T-helper 2 cell treated with Interferon-gamma antibody and Interleukin-4, amounts not matched to agents 5 μg/mL and 100 μg/mL, for 36 hours (primary cell): ENCODE measurements around the gene HRC.
A peak's percentile ranks its signal among the peaks of the same experiment; 100 is the strongest.
"Not testable (repeated sequence)": the region's sequence is repeated elsewhere in the genome, so short reads cannot be mapped to it uniquely, and the experiment has no call there.

Experiments
- DNase-seq: peaks from one replicate; pipeline ENCODE4 v3.0.0; 2021; ENCODE audit warnings: low spot score
- H3K27ac Mint-ChIP-seq: one replicate; pipeline ENCODE4 v1.8.0; 2021; ENCODE audit warnings: mild to moderate bottlenecking, mixed read lengths
- H3K27me3 Mint-ChIP-seq: one replicate; pipeline ENCODE4 v1.8.0; 2021; ENCODE audit warnings: low read depth, mixed read lengths
- H3K36me3 Mint-ChIP-seq: one replicate; pipeline ENCODE4 v1.8.0; 2021; ENCODE audit warnings: low read depth, mixed read lengths
- H3K4me1 Mint-ChIP-seq: one replicate; pipeline ENCODE4 v1.8.0; 2021; ENCODE audit warnings: low read depth, mixed read lengths
- H3K4me3 Mint-ChIP-seq: one replicate; pipeline ENCODE4 v1.8.0; 2022; ENCODE audit warnings: mild to moderate bottlenecking, moderate library complexity, mixed read lengths
- H3K9me3 Mint-ChIP-seq: one replicate; pipeline ENCODE4 v1.8.0; 2021; ENCODE audit warnings: mixed read lengths

Gene HRC

DNA sequence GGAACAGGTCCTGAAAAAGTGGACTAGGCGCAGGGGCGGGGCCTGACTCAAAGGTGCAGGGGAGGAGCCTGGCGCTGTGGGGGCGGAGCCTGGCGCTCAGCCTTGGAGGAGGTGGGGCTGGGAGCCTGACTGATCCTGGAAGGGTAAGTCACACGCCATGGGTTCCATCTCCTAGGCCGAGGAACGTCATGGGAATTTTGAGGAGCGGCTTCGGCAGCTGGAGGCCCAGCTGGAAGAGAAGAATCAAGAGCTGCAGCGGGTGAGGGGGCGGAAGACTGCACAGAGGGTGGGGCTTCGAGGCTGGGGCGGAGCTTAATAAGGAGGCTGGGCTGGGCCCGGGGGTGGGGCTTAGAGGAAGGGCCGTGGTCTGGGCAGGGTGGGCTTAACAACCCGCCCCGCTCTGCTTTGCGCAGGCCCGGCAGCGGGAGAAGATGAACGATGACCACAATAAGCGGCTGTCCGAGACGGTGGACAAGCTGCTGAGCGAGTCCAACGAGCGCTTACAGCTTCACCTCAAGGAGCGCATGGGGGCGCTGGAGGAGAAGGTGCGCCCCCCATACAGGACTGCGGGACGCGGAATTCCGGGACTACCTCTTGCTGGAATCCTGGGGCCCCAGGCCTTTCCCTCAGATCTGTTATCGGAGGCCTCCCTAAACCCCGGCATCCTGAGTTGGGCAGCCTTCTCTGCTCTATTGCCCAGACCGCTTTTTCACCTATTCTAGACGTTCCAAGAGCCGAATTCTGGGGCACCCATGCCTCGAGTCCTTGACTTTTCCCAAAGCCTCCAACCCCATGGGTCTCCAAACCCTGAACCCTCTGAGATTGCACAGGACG is 21.4 kb downstream of the HRC start:
- DNase-seq, result peak; percentile 36
- Mint-ChIP-seq H3K9me3 (no peaks in the 10 kb centered on the region), H3K4me1 (peaks cover 13% of the 10 kb centered on the region), H3K27me3 (no peaks in the 10 kb centered on the region), H3K36me3 (no peaks in the 10 kb centered on the region), H3K27ac (peak overlapping the region; percentile 60), H3K4me3 (peak overlapping the region; percentile 85)

DNA sequence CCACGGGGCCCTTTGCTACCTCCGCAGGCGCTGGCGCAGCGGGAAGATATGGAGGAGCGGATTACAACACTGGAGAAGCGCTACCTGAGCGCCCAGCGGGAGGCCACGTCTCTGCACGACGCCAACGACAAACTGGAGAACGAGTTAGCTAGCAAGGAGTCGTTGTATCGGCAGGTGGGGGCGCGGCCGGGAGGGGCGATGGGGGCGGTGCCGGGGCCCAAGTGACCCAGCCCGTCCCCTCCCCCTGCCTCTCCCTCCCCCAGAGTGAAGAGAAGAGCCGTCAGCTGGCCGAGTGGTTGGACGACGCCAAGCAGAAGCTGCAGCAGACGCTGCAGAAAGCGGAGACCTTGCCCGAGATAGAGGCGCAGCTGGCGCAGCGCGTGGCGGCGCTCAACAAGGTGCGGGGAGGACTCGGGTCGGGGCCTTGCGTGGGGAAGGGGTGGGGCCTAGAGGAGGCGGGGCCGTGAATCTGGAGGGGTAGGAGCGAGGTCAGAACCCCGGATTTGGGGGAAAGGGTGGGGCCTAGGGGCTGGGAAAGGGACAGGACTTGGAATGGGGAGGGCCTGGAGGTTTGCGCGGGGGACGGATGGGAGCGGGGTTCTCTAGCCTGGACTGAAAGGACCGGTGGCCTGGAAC is 22.1 kb downstream of the HRC start:
- no peak overlapping the region for H3K27ac Mint-ChIP-seq
- peaks cover 19% of the 10 kb centered on the region for H3K4me1 Mint-ChIP-seq
- H3K27me3 Mint-ChIP-seq, result no peaks in the 10 kb centered on the region
- H3K36me3 Mint-ChIP-seq, result no peaks in the 10 kb centered on the region
- H3K4me3 Mint-ChIP-seq, result peak overlapping the region; percentile 85
- DNase-seq, result no peak
- H3K9me3 Mint-ChIP-seq, result no peaks in the 10 kb centered on the region

DNA sequence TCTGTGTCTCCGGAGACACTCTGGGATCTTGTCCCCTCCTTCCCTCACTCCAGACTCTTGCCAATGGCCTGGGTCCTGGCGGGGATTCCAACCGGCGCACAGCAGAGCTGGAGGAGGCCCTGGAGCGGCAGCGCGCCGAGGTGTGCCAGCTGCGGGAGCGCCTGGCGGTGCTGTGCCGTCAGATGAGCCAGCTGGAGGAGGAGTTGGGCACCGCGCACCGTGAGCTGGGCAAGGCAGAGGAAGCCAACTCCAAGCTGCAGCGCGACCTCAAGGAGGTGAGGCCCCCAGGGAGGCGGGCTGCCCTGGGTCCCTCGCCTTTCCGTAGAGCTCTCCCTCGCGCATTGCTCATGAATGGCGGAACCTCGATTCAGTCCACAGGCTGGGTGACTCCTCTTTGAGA is 24.9 kb downstream of the HRC start:
- DNase-seq, result no peak
- Mint-ChIP-seq H3K36me3 (no peaks in the 10 kb centered on the region), H3K4me3 (no peak overlapping the region), H3K9me3 (no peaks in the 10 kb centered on the region), H3K27me3 (no peaks in the 10 kb centered on the region), H3K4me1 (peaks cover 19% of the 10 kb centered on the region), H3K27ac (no peak overlapping the region)

DNA sequence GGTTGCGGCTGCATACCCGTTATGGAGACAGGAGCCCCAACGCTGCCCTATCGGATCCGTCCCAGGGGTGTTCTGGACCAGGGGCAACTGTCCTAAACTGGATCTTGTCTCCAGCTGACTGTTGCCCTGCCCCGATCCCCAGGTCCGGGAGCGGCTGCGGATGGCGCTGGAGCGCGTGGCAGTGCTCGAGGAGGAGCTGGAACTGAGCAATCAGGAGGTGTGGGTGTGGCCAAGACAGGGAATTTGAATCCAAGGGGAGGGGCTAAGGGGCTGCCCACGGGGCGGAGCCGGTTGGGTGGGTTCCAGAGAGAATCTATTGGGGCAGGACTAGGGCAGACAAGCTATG is 26.0 kb downstream of the HRC start:
- Mint-ChIP-seq H3K27ac (no peak overlapping the region), H3K4me3 (peak overlapping the region; percentile 36), H3K27me3 (peaks cover 2% of the 10 kb centered on the region), H3K36me3 (no peaks in the 10 kb centered on the region), H3K4me1 (peaks cover 19% of the 10 kb centered on the region), H3K9me3 (no peaks in the 10 kb centered on the region)
- no peak for DNase-seq

DNA sequence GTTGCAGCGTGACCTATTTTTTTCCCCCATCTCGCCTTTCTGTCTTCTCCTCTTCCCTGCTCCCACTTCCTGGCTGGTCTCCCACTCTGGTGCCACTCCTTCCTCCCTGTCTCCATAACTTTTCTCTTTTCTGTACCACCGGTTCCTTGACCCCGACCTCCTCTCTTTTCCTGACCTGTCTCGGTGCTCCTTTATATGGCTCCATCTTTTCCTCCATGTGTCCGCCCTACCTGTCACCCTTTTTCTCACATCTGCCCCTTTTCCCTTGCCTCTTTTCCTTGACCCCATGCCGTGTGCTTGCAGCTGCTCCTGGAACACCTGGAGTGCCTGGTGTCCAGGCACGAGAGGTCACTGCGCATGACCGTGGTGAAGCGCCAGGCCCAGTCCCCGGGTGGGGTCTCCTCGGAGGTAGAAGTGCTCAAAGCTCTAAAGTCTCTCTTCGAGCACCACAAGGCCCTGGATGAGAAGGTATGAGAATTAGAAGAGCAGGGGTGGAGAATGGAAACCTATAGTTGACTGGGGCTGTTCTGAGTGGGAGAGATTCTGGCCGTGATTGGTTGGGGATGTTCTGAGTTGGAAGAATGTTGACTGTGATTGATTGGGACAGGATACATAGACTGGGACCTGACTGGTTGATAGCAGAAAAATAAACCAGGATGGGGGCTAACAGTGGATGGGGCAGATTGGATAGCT is 26.5 kb downstream of the HRC start:
- no peaks in the 10 kb centered on the region for H3K36me3 Mint-ChIP-seq
- peaks cover 4% of the 10 kb centered on the region for H3K27me3 Mint-ChIP-seq

DNA sequence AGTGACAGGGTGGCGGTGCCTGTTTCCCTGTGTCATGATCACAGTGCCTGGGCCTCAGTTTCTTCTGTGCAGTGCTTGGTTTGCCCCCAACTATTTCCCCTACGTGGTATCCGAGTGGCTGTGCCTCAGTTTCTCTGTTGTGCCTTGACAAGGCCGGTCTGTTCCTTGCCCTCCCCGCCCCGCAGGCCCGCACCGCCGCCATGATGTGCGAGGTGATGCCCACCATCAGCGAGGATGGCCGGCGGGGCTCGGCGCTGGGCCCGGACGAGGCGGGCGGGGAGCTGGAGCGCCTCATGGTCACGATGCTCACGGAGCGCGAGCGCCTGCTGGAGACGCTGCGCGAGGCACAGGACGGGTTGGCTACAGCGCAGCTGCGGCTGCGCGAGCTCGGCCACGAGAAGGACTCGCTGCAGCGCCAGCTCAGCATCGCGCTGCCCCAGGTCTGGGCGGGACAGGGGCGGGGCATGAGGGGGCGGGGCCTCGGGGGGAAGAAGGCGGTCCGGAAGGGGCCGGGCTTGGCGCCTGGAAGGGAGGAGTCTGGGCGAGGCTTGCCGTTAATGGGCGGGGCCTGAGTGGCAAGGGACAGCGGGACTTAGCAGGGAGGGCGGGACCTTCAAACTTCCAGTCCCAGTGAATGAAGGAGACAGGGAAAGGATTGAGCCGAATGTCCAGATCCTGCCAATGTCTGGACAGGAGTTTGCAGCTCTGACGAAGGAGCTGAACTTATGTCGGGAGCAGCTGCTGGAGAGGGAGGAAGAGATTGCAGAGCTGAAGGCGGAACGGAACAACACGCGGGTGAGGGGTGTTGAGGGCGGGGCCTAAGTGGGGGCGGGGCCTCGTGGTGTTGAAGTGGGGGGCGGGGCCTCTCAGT is 27.3 kb downstream of the HRC start:
- no peaks in the 10 kb centered on the region for H3K36me3 Mint-ChIP-seq
- H3K4me1 Mint-ChIP-seq, result peaks cover 14% of the 10 kb centered on the region
- H3K27me3 Mint-ChIP-seq, result peaks cover 9% of the 10 kb centered on the region
- peak; percentile 89 for DNase-seq
- peak overlapping the region; percentile 93 for H3K27ac Mint-ChIP-seq
- H3K4me3 Mint-ChIP-seq, result peak overlapping the region; percentile 97
- H3K9me3 Mint-ChIP-seq, result no peaks in the 10 kb centered on the region

More for the DNA sequence above, 26.5 kb downstream of the HRC start:
- DNase-seq, result no peak
- peak overlapping the region; percentile 97 for H3K4me3 Mint-ChIP-seq
- H3K4me1 Mint-ChIP-seq, result peaks cover 17% of the 10 kb centered on the region
- H3K27ac Mint-ChIP-seq, result peak overlapping the region; percentile 58
- no peaks in the 10 kb centered on the region for H3K9me3 Mint-ChIP-seq

DNA sequence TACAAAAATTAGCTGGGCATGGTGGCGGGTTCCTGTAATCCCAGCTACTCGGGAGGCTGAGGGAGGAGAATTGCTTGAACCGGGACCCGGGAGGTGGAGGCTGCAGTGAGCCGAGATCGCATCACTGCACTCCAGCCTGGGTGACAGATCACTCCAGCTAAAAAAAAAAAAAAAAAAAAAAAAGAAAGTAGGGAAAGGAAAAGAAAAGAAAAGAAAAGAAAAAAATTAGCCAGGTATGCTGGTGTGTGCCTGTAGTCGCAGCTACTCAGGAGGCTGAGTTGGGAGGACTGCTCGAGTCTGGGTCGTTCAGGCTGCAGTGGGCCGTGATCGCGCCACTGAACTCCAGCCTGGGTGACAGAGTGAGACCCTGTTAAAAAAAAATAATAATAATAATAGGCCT is 28.0 kb downstream of the HRC start:
- not testable (repeated sequence) for H3K36me3 Mint-ChIP-seq, H3K4me3 Mint-ChIP-seq, DNase-seq, H3K9me3 Mint-ChIP-seq, H3K27ac Mint-ChIP-seq
- H3K4me1 Mint-ChIP-seq, result peaks cover 13% of the 10 kb centered on the region
- peaks cover 12% of the 10 kb centered on the region for H3K27me3 Mint-ChIP-seq

DNA sequence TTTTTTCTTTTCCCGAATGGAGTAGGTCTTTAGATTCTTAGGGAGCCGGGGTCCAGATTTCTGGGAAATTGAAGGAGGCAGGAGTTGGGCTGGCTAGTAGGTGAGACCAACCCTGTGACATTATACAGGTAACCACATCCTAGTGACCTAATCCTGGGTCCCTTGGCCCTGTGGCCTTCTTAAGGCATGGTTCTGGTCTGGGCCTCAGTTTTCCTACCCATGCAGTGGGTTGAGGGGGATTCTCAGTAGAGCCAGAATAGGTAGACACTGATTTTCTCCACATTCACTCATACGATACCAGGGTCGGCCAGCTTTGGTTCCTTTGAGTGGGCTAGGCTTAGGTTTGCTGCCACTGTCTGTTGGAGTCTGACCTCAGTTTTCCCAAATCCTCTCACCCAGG is 28.6 kb downstream of the HRC start:
- H3K4me3 Mint-ChIP-seq, result no peak overlapping the region
- H3K27me3 Mint-ChIP-seq, result peaks cover 14% of the 10 kb centered on the region

DNA sequence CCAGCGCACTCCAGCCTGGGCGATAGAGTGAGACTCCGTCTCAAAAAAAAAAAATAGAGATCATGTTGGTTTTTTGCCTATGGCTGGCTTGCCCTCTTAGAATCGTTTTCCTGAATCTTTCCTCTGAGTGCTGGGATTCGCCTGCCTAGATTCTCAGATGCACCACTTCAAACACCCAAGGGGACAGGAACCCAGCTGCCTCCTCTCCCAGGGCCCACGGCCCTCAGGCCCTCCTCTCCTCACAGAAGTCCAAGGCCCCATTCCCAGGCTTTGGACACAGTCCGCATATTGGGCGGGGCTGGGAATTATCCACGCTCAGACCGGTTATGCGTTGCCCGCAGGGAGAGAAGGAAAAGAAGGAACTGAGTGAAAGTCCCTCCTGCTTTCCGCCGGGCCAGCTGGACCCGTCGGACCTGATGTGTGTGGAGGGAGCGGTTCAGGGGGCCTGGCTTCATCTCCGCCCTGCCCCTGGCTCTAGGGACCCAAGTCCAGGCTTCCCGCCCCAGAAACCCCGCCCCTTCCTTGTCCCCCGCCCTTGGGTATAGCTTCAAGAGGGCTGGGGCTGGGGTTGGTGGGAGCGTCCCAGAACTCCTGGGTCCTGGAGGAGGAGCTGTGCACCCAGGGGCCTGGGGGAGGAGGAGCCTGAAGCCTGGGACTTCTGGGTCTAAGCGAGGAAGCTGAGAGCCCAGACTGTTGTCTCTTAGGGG is 30.0 kb downstream of the HRC start:
- H3K27ac Mint-ChIP-seq, result no peak overlapping the region
- H3K4me3 Mint-ChIP-seq, result no peak overlapping the region
- H3K9me3 Mint-ChIP-seq, result no peaks in the 10 kb centered on the region
- peaks cover 23% of the 10 kb centered on the region for H3K27me3 Mint-ChIP-seq
- H3K4me1 Mint-ChIP-seq, result peaks cover 19% of the 10 kb centered on the region
- H3K36me3 Mint-ChIP-seq, result peaks cover 2% of the 10 kb centered on the region
- DNase-seq, result no peak

More for the DNA sequence above, 28.6 kb downstream of the HRC start:
- Mint-ChIP-seq H3K4me1 (peaks cover 13% of the 10 kb centered on the region), H3K36me3 (no peaks in the 10 kb centered on the region), H3K9me3 (no peaks in the 10 kb centered on the region), H3K27ac (no peak overlapping the region)
- no peak for DNase-seq

DNA sequence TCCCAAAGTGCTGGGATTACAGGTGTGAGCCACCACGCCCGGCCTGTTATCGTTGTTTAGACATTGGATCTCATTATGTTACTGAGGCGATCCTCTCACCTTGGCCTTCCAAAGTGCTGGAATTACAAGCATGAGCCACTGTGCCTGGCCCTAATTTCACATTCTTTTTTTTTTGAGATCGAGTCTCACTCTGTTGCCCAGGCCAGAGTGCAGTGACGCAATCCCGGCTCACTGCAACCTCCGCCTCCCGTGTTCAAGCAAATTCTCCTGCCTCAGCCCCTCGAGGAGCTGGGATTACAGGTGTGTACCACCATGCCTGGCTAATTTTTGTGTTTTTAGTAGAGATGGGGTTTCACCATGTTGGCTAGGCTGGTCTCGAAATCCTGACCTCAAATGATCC is 31.9 kb downstream of the HRC start:
- not testable (repeated sequence) for DNase-seq, H3K9me3 Mint-ChIP-seq, H3K27ac Mint-ChIP-seq, H3K4me3 Mint-ChIP-seq, H3K36me3 Mint-ChIP-seq
- H3K27me3 Mint-ChIP-seq, result peaks cover 27% of the 10 kb centered on the region
- peaks cover 13% of the 10 kb centered on the region for H3K4me1 Mint-ChIP-seq

DNA sequence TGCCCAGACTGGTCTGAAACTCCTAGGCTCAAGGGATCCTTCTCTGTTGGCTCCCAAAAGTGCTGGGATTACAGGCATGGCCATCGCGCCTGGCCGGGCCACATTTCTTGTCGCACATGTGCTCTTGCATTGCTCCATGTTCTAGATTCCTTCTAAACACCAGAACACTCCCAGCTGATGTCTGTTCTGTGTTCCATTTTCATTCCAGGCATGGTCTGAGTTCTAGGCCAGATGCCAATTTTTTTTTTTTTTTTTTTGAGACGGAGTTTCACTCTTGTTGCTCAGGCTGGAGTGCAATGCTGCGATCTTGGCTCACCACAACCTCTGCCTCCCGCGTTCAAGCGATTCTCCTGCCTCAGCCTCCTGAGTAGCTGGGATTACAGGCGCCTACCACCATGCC is 33.4 kb downstream of the HRC start:
- DNase-seq, H3K4me3 Mint-ChIP-seq, H3K27ac Mint-ChIP-seq, H3K9me3 Mint-ChIP-seq, H3K36me3 Mint-ChIP-seq: not testable (repeated sequence)
- Mint-ChIP-seq H3K4me1 (peaks cover 18% of the 10 kb centered on the region), H3K27me3 (peaks cover 27% of the 10 kb centered on the region)

DNA sequence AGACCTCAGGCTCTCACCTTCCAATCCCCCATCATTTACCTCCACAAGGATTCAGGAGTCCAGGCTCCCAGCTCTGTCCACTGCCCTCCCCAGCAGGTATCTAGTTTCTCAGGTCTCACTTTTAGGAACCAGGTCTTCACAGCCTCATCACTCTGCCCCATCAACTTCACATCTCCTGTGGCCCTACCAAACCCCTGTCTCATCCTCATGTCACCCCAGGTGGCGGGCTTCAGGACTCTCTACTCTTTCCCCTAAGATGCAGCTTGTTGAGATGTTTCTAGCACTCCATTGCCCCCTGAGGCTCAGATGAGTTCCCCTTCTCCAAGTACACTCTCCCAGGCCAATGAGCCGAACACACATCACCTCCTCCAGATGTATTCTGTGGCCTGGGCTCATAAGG is 34.3 kb downstream of the HRC start:
- peak overlapping the region; percentile 52 for H3K27ac Mint-ChIP-seq
- H3K36me3 Mint-ChIP-seq, result peaks cover 2% of the 10 kb centered on the region
- DNase-seq, result no peak
- H3K4me1 Mint-ChIP-seq, result peaks cover 23% of the 10 kb centered on the region
- H3K4me3 Mint-ChIP-seq, result peak overlapping the region; percentile 76
- peaks cover 27% of the 10 kb centered on the region for H3K27me3 Mint-ChIP-seq
- H3K9me3 Mint-ChIP-seq, result no peaks in the 10 kb centered on the region

DNA sequence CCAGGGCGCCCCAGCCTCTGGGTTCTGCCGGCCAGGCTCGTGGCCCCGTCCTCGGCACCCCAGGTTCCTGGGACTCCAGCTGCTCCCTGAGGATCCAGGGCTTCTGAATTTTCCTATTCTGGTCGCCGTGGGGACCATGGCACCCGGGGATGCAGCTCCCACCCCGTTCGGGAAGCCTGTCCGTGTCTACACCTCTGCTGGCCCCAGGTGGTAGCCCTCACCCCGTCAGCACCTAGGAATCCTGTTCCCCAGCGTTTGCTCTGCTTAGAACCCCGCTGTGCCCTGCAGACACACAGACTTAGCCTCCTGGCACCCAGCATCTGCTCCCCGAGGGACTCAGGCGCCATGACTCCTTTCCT is 34.9 kb downstream of the HRC start:
- DNase-seq, result no peak
- Mint-ChIP-seq H3K27ac (peak overlapping the region; percentile 52), H3K36me3 (peaks cover 2% of the 10 kb centered on the region), H3K4me1 (peaks cover 23% of the 10 kb centered on the region), H3K27me3 (peaks cover 27% of the 10 kb centered on the region), H3K9me3 (no peaks in the 10 kb centered on the region), H3K4me3 (peak overlapping the region; percentile 76)
